KBM-7 (cell line): ENCODE measurements around the gene DMBX1.
A peak's percentile ranks its signal among the peaks of the same experiment; 100 is the strongest.

ENCODE experiments used
- DNase-seq: peaks from one replicate; pipeline ENCODE4 v3.0.0-alpha.2; 2015
- in situ Hi-C: fragments of 300-500 bp; cut with MboI; formaldehyde crosslinking; loops from 2 replicates; pipeline ENCODE4 v1.14.3; 2020; ENCODE audit warnings: low sequenced_read_pairs, low pct_unique_long_range_greater_than_20kb, mixed read lengths

DMBX1 gene

DNA sequence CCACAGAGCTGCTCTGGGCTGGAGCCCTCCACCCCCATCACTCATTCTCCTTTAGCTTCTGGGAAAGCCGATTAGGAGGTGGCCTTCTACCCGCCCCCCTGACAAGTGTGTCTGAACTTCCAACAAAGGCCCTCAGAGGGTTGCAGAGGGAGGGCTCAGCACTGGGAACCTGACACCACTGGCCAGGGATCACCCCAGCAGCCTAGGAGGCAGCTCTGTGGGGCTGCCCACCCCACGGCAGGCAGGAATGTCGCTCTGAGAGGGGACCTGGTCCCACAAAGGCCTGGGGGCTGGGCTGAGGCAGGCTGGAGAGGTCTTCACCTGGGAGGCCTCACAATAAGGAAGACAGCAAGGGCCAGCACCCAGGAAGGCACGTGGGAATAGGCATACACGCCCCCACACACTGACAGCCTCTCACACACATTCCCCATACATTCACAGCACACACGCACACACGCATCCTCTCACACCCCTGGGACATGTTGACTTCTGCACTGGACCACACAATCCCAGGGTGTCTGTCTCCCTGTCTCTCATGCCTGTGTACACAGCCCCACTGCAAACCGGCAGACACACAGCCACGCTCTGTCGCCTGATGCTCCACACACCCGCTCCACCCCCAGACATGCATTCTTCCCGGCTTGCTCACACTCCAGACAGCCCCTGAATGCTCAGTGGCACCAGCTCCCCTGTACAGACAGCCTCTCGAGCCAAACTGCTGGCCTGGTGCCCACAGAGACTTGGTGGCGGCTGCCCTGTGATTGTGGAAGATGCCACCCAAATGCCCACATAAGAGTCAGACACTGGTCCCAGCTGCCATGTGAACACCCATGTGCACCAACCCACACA is 30.7 kb downstream of the DMBX1 start:
- no peak for DNase-seq
- in situ Hi-C loops: no loop called here

DNA sequence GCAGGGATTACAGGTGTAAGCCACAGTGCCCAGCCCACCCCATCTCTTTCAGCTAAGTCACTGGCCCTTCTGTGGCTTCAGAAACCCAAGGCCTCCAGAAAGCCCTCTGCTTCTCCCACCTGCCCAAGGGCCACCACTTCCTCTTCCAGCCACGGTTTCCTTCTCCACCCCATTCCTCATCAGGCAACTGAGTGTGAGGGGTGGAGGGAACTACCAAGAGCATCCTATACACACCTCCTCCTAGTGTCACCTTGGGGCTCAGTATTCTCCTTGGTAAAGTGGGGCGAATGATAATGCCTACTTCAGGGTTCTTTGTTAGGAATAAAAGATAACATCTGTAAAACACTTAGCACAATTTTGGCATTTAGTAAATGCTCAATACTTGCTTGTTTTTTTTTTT is 31.8 kb downstream of the DMBX1 start:
- peak; percentile 48 for DNase-seq
- in situ Hi-C loops: no loop called here

DNA sequence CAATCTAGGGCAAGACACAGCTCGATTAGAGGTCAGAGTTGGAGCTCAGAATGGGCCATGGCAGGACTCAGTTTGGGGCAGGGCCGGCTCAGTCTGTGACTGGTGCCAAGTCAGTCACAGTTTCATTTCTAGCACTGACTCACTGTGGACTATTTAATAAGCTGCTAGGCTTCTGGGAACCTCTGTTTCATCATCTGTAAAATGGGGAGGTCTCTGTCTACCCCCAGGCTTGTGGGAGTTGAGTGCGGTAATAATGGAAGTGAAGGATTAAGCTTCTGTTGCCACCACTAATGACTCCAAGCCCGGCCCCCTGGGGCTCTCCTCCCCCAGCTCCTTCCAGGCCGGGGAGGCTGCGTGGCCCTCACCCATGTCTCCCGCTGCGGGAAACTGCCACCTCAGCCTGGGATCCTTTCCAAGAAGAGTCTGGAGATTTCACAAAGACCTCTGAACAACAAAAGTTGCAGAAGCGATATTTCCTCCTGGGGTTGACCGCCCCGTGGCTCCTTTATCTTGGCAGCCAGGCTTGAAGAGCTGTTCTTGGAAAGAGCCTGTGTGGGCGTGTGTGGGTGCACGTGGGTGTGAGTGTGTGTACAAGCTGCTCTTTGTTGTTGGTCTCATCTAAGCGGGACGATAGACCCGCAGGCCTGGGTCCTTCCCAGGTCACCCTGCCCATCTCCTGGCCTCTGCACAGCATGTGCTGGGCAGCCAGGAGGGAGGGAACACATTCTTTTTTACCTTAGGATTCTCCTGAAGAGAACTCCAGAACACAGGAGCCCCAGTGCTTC is 32.7 kb downstream of the DMBX1 start:
- peak; percentile 93 for DNase-seq
- in situ Hi-C loops: no loop called here

DNA sequence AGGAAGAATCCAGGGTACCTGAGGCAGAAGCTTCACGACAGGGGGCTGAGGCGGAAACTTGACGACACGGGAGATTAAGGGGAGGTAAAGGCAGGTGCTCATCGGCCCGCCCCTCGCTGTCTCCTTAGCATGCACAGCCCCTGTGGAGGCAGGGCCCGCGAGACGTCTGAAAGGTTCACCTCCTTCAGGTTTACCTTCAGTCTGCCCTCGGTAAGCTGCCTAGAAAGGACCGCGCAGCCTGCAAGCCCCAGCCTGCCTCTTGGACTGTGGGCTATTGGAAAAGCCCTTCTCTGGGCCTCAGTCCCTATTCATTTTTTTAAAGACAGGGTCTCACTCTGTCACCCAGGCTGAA is 33.3 kb downstream of the DMBX1 start:
- DNase-seq: no peak
- in situ Hi-C loops: no loop called here

DNA sequence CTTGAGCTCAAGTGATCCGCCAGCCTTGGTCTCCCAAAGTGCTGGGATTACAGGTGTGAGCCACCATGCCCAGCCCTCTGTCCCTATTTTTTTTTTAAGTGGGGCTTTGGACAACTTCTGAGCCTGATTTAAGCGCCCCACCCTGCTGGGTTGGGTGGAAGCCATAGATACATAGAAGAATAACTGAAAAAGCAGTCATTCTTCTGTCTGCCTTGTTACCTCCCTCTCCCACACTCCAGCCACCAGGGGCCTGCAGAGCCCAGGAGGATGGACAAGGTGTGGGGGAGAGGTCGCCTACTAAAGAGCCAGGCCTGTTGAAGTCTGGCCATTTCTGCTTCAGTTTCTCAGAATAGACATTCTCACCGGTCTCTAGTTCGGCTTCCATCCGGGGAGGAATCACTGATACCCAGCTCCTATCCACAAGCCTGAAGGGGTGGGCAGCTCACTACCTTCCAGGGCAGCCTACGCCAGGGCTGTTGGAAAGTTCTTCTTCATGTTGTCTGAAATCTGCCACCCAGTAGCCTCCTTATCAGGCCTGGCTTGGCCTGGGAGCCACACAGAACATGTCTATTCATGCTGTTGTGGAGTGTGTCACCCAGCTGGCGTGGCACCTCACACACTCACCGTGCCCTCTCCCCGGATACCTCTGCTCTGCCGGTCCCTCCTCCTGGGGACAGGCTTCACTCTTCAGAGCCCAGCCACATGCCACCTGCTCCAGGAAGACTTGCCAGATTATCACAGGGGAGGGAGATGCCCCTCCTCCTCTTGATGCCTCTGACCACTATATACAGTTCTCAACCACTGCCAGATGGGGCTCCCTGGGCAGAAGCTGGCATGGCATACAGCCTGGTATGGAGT is 34.1 kb downstream of the DMBX1 start:
- no peak for DNase-seq
- in situ Hi-C loops: no loop called here

DNA sequence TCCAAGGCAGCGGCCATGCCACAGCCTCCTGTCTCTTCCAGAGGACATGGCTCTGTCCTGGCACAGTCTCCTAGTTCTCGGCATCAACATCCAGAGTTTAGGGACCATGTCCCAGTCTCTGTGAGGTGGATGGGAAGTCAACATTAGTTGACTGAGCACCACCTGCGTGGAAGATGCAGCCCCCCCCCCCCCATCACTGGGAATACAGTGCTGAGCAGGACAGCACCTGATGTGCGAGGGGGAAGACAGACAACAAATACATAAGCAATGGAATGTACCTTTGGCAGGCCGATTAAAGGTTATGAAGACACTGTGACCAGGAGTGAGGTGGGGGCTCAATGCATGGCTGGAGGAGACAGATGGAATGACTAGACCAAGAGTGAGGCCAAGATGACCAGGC is 35.2 kb downstream of the DMBX1 start:
- no peak for DNase-seq
- in situ Hi-C loops: no loop called here

DNA sequence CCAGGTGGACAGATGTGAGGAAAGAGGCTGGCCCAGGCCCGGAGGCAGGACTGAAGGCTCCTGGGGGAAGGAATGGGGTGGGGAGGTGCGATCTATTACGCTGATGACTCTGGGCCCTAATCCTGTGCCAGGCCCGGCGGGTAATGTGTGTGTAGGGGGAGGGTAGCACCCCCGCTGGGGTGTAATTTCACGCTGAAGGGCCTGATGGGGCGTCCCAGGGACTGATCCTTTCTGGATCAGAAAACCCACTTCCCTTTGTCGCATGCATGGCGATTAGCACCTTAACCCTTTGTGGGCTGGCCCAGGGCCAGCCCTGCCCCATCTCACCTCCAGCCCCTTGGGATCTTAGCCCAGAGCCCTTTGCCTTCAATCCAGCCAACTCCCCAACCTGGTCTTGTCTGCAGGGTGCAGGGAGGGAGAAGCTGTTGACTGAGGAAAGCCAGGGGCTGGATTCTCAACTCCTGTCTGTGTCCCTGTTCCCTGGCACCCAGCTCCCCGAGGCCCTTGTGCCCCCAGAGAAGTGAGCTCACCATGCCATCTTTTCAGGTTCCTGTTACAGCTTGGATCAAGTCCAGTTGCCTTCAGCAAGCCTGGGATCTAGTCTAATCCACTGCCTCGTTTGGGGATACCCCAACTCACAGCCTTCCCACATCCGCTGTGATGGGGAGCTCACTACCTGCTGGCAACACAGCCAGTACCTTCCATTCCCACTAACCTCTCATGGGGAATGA is 35.8 kb downstream of the DMBX1 start:
- DNase-seq: no peak
- in situ Hi-C loops: no loop called here

DNA sequence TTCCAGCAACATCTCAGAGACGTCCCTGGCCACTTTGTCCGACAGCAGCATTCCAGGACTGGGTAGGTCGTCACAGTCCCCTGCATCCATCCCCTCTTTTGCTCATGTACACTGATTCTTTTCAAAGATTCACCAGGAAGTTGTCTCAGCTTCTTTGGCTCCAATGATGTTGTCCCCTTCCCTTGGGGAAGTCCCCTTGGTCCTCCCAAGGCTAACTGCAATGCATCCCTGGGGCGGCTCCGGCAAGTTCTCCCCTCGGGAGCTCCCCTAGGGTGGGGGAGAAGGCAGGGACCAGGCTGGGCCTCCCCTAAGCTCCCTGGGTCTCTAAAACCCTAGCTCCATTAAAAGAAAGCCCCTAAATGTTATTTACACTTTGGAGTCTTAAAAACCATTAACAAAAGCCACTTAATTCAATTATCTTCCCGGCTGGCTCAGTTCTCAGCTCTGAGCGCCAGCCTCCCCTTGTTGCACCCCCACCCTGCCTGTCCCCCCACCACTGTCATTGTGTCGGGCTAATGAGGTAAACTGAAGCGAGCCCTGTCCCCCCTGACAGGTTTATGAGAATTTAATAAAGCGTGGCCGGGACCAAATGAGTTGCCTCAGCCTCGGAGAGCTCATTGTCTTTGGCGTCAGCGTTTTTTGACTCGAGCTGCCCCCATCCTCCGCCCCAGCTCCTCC is 36.5 kb downstream of the DMBX1 start:
- in situ Hi-C loops: no loop called here
- no peak for DNase-seq

DNA sequence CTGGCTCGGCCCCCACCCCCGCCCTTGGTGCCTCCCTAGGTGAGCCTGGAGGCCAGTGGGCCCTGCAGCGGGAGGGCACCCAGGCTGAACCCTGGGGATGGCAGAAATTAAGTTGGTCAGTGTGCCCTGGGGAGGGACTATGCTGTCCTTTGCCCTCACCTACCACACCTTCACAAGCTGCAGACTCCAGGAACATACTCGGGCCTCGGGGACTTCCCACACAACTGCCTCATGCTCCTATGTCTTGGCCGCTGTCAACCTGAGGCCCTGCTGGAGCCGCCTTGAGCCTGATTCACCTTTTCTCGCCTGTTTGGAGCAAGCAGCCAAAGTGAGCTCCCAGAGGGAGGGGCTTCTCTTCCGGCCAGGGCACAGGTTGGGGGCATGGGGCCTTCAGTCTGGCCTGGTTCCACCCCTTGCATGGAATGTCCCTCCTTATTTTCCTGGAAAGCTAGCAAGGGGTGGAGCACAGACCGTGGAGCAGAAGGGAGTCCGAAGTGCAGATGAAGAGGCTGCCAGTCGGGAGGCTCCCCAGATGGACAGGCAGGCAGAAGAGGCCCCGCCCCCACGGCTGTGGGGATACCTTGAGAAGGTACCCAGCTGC is 37.2 kb downstream of the DMBX1 start:
- in situ Hi-C loops: no loop called here
- DNase-seq: no peak

DNA sequence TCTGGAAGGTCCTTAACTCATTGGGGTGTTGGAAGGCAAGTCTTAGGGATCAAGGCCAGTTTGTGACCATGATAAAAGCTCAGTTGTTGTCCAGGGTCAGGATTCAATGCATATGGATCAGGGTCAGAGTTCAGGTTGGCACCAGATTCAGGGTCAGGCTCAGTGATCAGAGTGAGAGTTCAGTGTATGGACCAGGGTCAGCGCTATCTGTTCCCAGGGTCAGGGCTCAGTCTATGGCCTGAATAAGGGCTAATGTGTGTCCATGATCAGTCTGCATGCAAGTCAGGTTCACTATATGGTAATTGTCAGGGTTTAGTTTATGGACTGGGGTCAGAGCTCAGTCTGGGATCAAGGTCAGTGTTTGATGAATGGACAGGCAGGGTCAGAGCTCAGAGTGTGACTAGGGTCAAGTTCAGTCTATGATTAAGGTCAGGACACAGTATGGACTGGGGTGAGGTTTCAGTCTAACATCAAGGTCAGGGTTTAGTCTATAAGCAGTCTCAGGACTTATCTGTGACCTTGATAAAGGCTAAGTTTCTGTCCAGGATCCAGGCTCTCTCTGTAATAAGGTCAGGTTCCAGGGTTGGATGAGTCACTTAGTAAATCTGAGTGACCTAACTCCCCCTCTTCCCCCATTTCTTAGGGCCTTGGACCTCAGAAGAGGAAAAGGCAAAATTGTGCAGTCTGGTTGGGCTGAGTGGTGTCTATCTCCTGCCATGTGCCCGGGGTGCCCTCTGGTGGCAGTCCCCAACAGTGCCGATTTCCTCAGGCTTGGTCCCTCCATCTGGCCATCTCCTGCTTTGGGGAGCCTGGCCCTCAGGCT is 38.0 kb downstream of the DMBX1 start:
- in situ Hi-C loops: no loop called here

DNA sequence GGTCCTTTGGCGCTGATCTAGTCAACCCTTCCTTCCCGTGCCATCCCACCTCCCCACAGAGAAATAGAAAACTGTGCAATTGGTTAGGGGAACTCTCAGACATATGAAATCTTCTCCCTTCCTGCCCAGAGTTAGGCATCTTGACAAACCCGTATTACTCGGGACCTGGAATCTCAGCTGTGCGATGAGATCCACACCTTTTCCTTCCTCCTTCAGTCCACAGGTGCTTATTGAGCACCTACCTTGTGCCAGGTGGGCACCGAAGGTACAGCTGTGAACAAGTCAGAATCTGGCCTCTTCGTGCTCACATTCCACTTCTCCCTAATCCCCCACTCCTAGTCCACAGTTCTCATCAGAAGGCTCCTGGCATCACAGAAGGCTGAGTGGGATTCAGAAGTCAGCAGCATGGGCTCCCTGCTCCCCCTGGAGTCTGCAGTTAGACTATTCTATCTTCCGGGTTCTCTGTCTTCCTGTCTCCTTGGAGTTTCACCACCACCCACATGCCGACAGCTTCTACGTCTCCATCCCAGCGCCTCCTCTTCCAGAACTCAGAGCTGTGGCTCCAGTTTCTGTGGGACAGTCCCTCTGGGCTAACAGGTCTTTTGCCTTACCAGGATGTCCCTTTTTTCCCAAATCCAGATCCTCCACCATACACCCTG is 38.8 kb downstream of the DMBX1 start:
- in situ Hi-C loops: no loop called here
- no peak for DNase-seq

More for the DNA sequence above, 38.0 kb downstream of the DMBX1 start:
- DNase-seq: peak; percentile 83

DNA sequence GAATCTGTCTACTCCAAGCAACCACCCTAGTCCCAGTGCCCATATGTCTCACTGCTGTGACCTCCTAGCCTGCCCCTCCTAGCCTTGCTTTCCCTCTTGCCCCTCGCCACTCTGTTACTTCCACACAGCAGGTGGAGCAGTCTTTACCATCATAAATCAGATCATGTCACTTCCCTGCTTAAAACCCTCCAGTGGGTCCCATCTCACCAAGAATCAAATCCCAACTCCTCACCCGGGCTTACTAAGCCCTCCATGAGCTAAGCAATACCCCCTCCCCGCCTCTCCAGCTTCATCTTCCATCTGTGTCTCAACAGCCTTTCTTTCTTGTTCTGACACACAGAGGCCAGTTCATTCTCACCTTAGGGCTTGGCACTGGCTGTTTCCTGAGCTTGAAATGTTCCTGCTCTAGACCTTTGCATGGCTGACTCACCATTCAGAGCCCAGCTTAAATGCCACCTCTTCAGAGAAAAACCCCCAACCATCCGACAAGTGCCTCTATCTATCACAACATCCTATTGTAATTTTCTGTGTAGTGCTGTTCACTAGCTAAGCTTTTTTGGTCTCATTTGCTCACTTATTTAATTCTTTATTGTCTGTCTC is 39.5 kb downstream of the DMBX1 start:
- DNase-seq: no peak
- in situ Hi-C loops: no loop called here

DNA sequence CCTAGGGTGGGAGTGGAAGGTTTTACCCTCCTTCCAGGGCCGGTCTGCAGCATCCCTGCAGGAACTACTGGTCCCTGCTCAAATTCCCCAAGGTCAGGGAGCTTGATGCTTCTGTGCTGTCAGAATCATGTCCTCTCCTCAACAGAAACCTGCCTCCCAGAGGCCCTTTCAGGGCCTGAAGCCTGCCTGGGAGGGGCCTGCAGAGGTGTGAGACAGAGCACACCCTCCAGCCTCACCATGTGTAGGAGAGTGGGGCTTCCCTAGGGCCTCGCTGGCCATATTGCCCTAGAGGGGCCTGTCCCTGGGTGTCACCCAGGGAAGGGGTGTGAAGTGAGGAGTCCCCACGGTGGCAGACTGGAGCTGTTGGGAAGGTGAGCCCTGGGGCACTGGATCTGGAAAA is 40.7 kb downstream of the DMBX1 start:
- DNase-seq: no peak
- in situ Hi-C loops: no loop called here

DNA sequence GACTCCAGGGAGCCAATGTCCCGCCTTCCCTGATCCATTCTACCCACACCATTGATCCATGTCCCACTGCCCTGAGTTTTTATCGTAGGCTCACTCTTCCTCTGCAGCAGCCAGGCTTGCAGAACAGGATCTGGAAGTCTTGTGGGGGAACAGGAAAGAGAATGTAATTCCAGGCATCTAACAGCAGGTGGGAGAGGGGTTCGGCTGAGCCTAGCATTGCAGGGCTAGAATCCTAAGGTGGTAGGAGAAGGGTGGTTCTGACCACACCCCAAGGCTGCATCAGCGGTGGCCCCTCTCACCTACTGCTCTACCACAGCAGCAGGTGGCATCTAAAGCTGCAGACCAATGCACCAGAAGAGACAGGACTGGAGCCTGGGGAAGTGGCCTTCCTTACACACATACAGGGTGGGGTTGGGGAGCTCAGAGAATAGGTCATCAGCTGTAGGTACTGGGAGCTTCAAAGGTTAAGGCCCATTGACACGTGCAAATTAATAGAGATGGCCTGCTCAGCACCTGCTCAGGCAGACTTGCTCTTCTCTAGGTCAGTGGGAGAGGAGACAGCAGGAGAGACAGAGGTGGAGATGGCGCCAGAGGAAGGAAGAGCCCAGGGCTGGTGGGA is 41.3 kb downstream of the DMBX1 start:
- in situ Hi-C loops: no loop called here
- DNase-seq: no peak

DNA sequence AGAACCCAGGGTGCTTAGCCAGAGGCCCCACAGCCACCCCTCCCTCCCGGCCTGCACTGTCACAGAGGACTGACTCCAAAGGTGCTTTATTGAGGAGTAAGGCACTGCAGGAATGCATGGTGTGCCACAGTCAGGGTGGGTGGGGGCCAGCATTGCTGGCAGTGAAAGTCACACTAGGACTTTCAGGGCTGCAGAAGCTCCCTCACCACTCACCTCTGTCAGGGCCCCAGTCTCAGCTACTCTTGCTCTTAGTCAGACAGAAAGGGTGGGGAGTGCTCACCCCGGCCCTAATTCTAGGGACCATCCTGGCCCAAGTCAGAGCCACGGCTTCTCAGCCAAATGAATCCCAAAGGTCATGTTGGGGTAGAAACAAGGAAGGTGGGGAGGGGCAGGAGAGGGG is 42.5 kb downstream of the DMBX1 start:
- DNase-seq: no peak
- in situ Hi-C loops: no loop called here

DNA sequence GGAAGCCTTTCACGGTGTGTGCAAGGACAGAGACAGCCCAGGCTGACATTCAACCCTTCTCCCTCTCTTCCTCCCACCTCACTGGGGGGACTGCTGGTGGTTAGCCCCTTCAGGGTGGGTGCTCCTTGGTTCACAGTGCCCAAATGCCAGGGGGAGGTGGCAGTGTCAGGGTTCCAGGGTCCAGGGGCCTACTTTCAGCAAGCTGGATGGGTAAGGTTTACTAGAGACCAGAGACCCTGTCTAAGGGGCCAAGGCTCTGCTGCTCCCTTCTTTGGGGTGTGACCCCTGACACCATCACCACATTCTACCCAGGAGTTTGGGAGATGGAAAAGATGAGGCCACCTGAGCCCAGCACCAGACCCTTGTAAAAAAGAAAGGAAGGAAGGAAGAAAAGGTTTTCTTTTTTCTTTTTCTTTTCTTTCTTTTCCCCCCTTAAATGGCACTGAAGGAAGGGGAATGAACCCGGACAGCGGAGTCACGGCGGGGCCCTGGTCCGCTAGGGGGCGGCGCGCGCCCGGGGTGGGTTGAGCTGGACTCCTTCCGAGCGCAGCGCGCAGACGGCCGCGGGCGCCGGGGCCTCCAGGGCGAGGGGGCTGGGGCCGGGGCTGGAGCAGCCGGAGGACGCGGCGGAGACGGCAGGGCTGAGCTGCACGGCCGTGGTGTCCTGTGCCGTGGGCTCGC is 43.0 kb downstream of the DMBX1 start:
- peak; percentile 56 for DNase-seq
- in situ Hi-C loops: no loop called here
